H1 (cell line): Measurements from ENCODE around the gene FBXO2. TPM values are rescaled to one million over a fixed set of nuclear protein-coding genes. Genes with fewer than 3 reads are reported as not detected.

Experiments used
- CTCF ChIA-PET: fragments of 300-600 bp; sonication (Branson Sonifier 250); formaldehyde crosslinking; loops from one replicate; lab custom pipeline; 2021; ENCODE audit not compliant: partially characterized antibody; lab: Charles Lee
- POLR2A ChIA-PET: fragments of 300-600 bp; sonication (Branson Sonifier 250); formaldehyde crosslinking; loops from one replicate; lab custom pipeline; 2021; ENCODE audit warnings: inconsistent platforms; ENCODE audit not compliant: partially characterized antibody; lab: Charles Lee
- DNase-seq, 2 experiments: peaks; one replicate each; pipeline versions ENCODE4 v3.0.0 to v3.0.0-alpha.2; 2010 to 2022; ENCODE audit warnings: low spot score in 2 of 2, low read depth in 1 of 2, mixed read lengths in 1 of 2
- FAIRE-seq: peaks from 2 replicates; lab custom pipeline; 2011; peaks lifted over from hg19 to GRCh38; lab: Jason Lieb, UNC
- H2AFZ ChIP-seq: 2 replicates; pipeline ENCODE4 v1.8.1; 2012; ENCODE audit warnings: low read length, inconsistent platforms
- H2AK5ac ChIP-seq: 2 replicates; pipeline ENCODE4 v1.6.1; 2013; ENCODE audit warnings: low read depth, low read length
- H2BK120ac ChIP-seq: replicated peaks from 2 replicates; pipeline ENCODE3; 2013; ENCODE audit warnings: low read depth, low read length, inconsistent platforms
- H2BK12ac ChIP-seq: 2 replicates; pipeline ENCODE4 v1.6.1; 2013; ENCODE audit warnings: low read depth, low read length
- H2BK15ac ChIP-seq: 2 replicates; pipeline ENCODE4 v1.6.1; 2013; ENCODE audit warnings: low read length
- H2BK20ac ChIP-seq: 2 replicates; pipeline ENCODE4 v1.6.1; 2013; ENCODE audit warnings: low read length
- H2BK5ac ChIP-seq: 2 replicates; pipeline ENCODE4 v1.6.1; 2013; ENCODE audit warnings: low read depth, low read length
- H3K14ac ChIP-seq: 2 replicates; pipeline ENCODE4 v1.6.1; 2013; ENCODE audit warnings: inconsistent platforms; ENCODE audit not compliant: insufficient read length
- H3K18ac ChIP-seq: 2 replicates; pipeline ENCODE4 v1.6.1; 2013; ENCODE audit warnings: low read length; ENCODE audit errors: extremely low read depth
- H3K23ac ChIP-seq: 2 replicates; pipeline ENCODE4 v1.6.1; 2013; ENCODE audit warnings: inconsistent platforms; ENCODE audit not compliant: insufficient read length
- H3K23me2 ChIP-seq: 2 replicates; pipeline ENCODE4 v1.6.1; 2013; ENCODE audit warnings: low read depth, low read length
- H3K27ac ChIP-seq: 2 replicates; pipeline ENCODE4 v1.6.1; 2011; ENCODE audit warnings: low read depth, low read length, inconsistent platforms
- H3K27me3 ChIP-seq, 4 experiments: replicated peaks in 1 of 4; 1 replicate in 1 of 4; 2 replicates in 3 of 4; pipeline versions ENCODE4 v1.6.1 to v1.8.1; 2011 to 2013; ENCODE audit warnings: low read length in 3 of 4, mild to moderate bottlenecking in 3 of 4, inconsistent platforms in 2 of 4, mixed read lengths in 2 of 4, moderate library complexity in 1 of 4; ENCODE audit not compliant: control insufficient read depth in 3 of 4, insufficient read depth in 3 of 4; ENCODE audit errors: extremely low read depth in 1 of 4
- H3K36me3 ChIP-seq, 4 experiments: 2 replicates each; pipeline versions ENCODE4 v1.6.1 to v1.8.1; 2011 to 2013; ENCODE audit warnings: mild to moderate bottlenecking in 4 of 4, low read length in 3 of 4, moderate library complexity in 2 of 4, control low read depth in 1 of 4, inconsistent platforms in 1 of 4; ENCODE audit not compliant: insufficient read depth in 4 of 4, control insufficient read depth in 2 of 4
- H3K4ac ChIP-seq: replicated peaks from 2 replicates; pipeline ENCODE3; 2013; ENCODE audit warnings: low read length, low read depth, mixed read lengths, inconsistent platforms; ENCODE audit not compliant: insufficient read length
- H3K4me1 ChIP-seq, 4 experiments: replicated peaks in 1 of 4; 1 replicate in 1 of 4; 2 replicates in 3 of 4; pipeline versions ENCODE4 v1.6.1 to v1.8.1; 2011 to 2013; ENCODE audit warnings: low read length in 3 of 4, inconsistent platforms in 2 of 4, mixed read lengths in 1 of 4; ENCODE audit not compliant: insufficient read depth in 4 of 4, control insufficient read depth in 3 of 4
- H3K4me2 ChIP-seq, 2 experiments: 2 replicates each; pipeline versions ENCODE4 v1.6.1 to v1.8.1; 2011 to 2013; ENCODE audit warnings: low read depth in 2 of 2, low read length in 2 of 2, control low read depth in 1 of 2, inconsistent platforms in 1 of 2, mild to moderate bottlenecking in 1 of 2; ENCODE audit not compliant: insufficient read depth in 1 of 2
- H3K4me3 ChIP-seq, 4 experiments: fragments of 200-600, 300-600 bp in 1 of 4; sonication (generic), shearing (Covaris generic), sonication (Bioruptor Twin) in 1 of 4; 2 replicates each; pipeline versions ENCODE4 v1.5.1 to v1.8.1; 2011 to 2016; ENCODE audit warnings: low read length in 4 of 4, low read depth in 3 of 4, control low read depth in 2 of 4, inconsistent platforms in 2 of 4, mild to moderate bottlenecking in 2 of 4, mixed read lengths in 1 of 4, moderate library complexity in 1 of 4; ENCODE audit not compliant: insufficient read depth in 2 of 4; ENCODE audit errors: extremely low read depth in 1 of 4
- H3K56ac ChIP-seq: replicated peaks from 2 replicates; pipeline ENCODE3; 2013; ENCODE audit warnings: low read depth, mild to moderate bottlenecking, mixed read lengths, low read length, inconsistent platforms; ENCODE audit not compliant: insufficient read length
- H3K79me1 ChIP-seq: 2 replicates; pipeline ENCODE4 v1.6.1; 2013; ENCODE audit warnings: low read depth, low read length, control low read depth
- H3K79me2 ChIP-seq, 2 experiments: 2 replicates each; pipeline versions ENCODE4 v1.6.1 to v1.8.1; 2012 to 2013; ENCODE audit warnings: low read length in 2 of 2, mild to moderate bottlenecking in 2 of 2, inconsistent platforms in 1 of 2; ENCODE audit not compliant: insufficient read depth in 2 of 2, control insufficient read depth in 1 of 2
- H3K9ac ChIP-seq, 4 experiments: replicated peaks in 1 of 4; 1 replicate in 1 of 4; 2 replicates in 3 of 4; pipeline versions ENCODE4 v1.6.1 to v1.8.1; 2011 to 2013; ENCODE audit warnings: low read depth in 3 of 4, low read length in 3 of 4, control low read depth in 2 of 4, mild to moderate bottlenecking in 2 of 4, moderate library complexity in 2 of 4, inconsistent platforms in 1 of 4; ENCODE audit errors: extremely low read depth in 1 of 4
- H3K9me3 ChIP-seq, 2 experiments: 2 replicates each; pipeline versions ENCODE4 v1.6.1 to v1.8.1; 2012 to 2013; ENCODE audit warnings: mild to moderate bottlenecking in 2 of 2, moderate library complexity in 2 of 2, control low read depth in 1 of 2, inconsistent platforms in 1 of 2, low read depth in 1 of 2, low read length in 1 of 2, mixed read lengths in 1 of 2; ENCODE audit not compliant: insufficient read depth in 2 of 2
- H4K20me1 ChIP-seq, 2 experiments: replicated peaks in 1 of 2; 2 replicates each; pipeline versions ENCODE3 to v1.8.1; 2011 to 2013; ENCODE audit warnings: inconsistent platforms in 2 of 2, low read length in 2 of 2, mild to moderate bottlenecking in 1 of 2; ENCODE audit not compliant: insufficient read depth in 2 of 2, control insufficient read depth in 1 of 2
- H4K5ac ChIP-seq: 2 replicates; pipeline ENCODE4 v1.6.1; 2013; ENCODE audit warnings: low read length, low read depth, mixed read lengths, inconsistent platforms; ENCODE audit not compliant: insufficient read length
- H4K8ac ChIP-seq: 2 replicates; pipeline ENCODE4 v1.8.0; 2013; ENCODE audit warnings: mild to moderate bottlenecking, moderate library complexity, low read length, inconsistent platforms; ENCODE audit not compliant: insufficient read depth; ENCODE audit errors: extremely low read depth
- H4K91ac ChIP-seq: replicated peaks from 2 replicates; pipeline ENCODE3; 2013; ENCODE audit warnings: low read length, mixed read lengths, inconsistent platforms; ENCODE audit not compliant: insufficient read length
- CTBP2 ChIP-seq: IDR thresholded peaks from 2 replicates; pipeline ENCODE4 v1.7.0; 2011; ENCODE audit warnings: borderline replicate concordance, mild to moderate bottlenecking, moderate library complexity, mixed read lengths, low read length; ENCODE audit not compliant: insufficient read depth, insufficient read length
- HDAC2 ChIP-seq, 2 experiments: fragments of 300-600 bp in 1 of 2; sonication (generic) in 1 of 2; IDR thresholded peaks; 2 replicates each; pipeline ENCODE4 v1.6.1; 2011 to 2012; ENCODE audit warnings: low read depth in 2 of 2, low read length in 2 of 2, mild to moderate bottlenecking in 2 of 2, moderate library complexity in 2 of 2, borderline replicate concordance in 1 of 2, inconsistent platforms in 1 of 2
- PHF8 ChIP-seq: fragments of 200-600 bp; sonication (generic); conservative IDR thresholded peaks from 2 replicates; pipeline ENCODE4 v1.7.1; 2012; ENCODE audit warnings: low read depth, mild to moderate bottlenecking, inconsistent platforms, low read length, moderate library complexity
- POU5F1 ChIP-seq: IDR thresholded peaks from 2 replicates; pipeline ENCODE4 v1.6.1; 2011; ENCODE audit warnings: low read depth, mild to moderate bottlenecking, low read length, moderate library complexity
- SP1 ChIP-seq: IDR thresholded peaks from 2 replicates; pipeline ENCODE4 v1.6.1; 2011; ENCODE audit warnings: low read depth, low read length
- USF2 ChIP-seq: IDR thresholded peaks from 2 replicates; pipeline ENCODE4 v1.6.1; 2011; ENCODE audit warnings: low read length, improper control_type of control experiment
- WGBS, 2 experiments: shearing (Covaris generic) in 1 of 2; methylation state at CpG; one replicate each; pipeline versions ENCODE4 v1.1.6 to v1.1.7; 2013 to 2015; ENCODE audit warnings: low lambda C conversion rate in 2 of 2, mixed read lengths in 2 of 2, inconsistent platforms in 1 of 2, low coverage in 1 of 2, missing lambda C conversion rate in 1 of 2; ENCODE audit not compliant: insufficient replicate concordance in 2 of 2, insufficient coverage in 1 of 2, insufficient read length in 1 of 2; ENCODE audit errors: extremely low coverage in 1 of 2, missing lambda C conversion rate in 1 of 2; 5-methylcytosine and 5-hydroxymethylcytosine counted together
- polyA plus RNA-seq, 7 experiments: library from polyadenylated mRNA; depleted of rRNA in 3 of 7; stranded (reverse) in 5 of 7; unstranded in 2 of 7; fragments of >200 nt in 5 of 7; fragments of 200-250 nt in 2 of 7; gene quantifications; 1 replicate in 5 of 7; 2 replicates in 1 of 7; 4 replicates in 1 of 7; pipeline versions ENCODE4 v1.2.1 to v1.2.3, GENCODE V29; 2011 to 2013; ENCODE audit warnings: missing spikeins in 2 of 7, mixed read lengths in 2 of 7
- total RNA-seq: library from RNA; stranded (reverse); fragmentation: NEBNext Ultra II Directional; extraction: Animal tissue kit (Norgen Biotek cat#: 25700); gene quantifications from 2 replicates; pipeline ENCODE4 v1.2.1, GENCODE V29; 2021

FBXO2 gene
- total and polyA plus RNA-seq, 2 of the 8 experiments (the other 6 are each of a cell fraction or from before 2014, with no cell fraction given), result 51.3 to 57.9 TPM

- Histone ChIP-seq H3K56ac (no peak overlapping the region), H4K91ac (peak overlapping the region; percentile 72), H3K27ac (no peak overlapping the region), H3K79me1 (peaks cover 3% of the 10 kb centered on the region), H3K18ac (peak overlapping the region; percentile 85; the same call in 1 of the 2 replicates), H3K9me3 (no peaks in the 10 kb centered on the region), H3K4me3 (peak overlapping the region in 1 of 4 experiments; percentile 43; a peak in 2 of 8 replicates), H4K5ac (no peak overlapping the region), H3K4ac (no peak overlapping the region), H3K23me2 (peaks cover 10% of the 10 kb centered on the region; the same call in 1 of the 2 replicates), H4K20me1 (peaks cover 3 to 15% of the 10 kb centered on the region in 2 experiments), H3K79me2 (peaks cover 0 to 7% of the 10 kb centered on the region in 2 experiments; a peak in 1 of 4 replicates), H2BK5ac (no peak overlapping the region), H2BK20ac (no peak overlapping the region), H4K8ac (no peak overlapping the region), H2BK12ac (0 out of 2 replicates have a peak overlapping the region, but pooled peaks have one; percentile 35), H2BK120ac (no peak overlapping the region), H2BK15ac (peak overlapping the region; percentile 53; the same call in 1 of the 2 replicates), H3K4me2 (peak overlapping the region; percentile 2 to 64; a peak in 3 of 4 replicates), H2AFZ (no peak overlapping the region), H3K27me3 (peaks cover 0 to 4% (median 2%) of the 10 kb centered on the region in 4 experiments; a peak in 2 of 7 replicates), H3K9ac (no peak overlapping the region), H3K4me1 (peaks cover 6 to 41% (median 36%) of the 10 kb centered on the region in 4 experiments), H2AK5ac (no peak overlapping the region), H3K36me3 (no peaks in the 10 kb centered on the region; a peak in 1 of 8 replicates), H3K23ac (no peak overlapping the region), H3K14ac (no peak overlapping the region)
- FAIRE-seq, result no peak
- CTCF ChIA-PET, result interaction anchor here (0.6 to 4.4 kb wide), 15 partner anchors 9 to 787 kb away, joined by 3 to 25 read pairs (median 5); partner anchors contain the start of genes FBXO6 and MAD2L2
- WGBS, 2 experiments, result 87% methylated on average over 4 of the region's 4 CpGs; no CpG with 5 or more reads in 1 of the 2 experiments
- no peak for DNase-seq
- POLR2A ChIA-PET, result interaction anchor here (0.8 to 3.1 kb wide), 9 partner anchors 9 to 79 kb away, joined by 3 to 14 read pairs (median 3); partner anchors contain the start of gene FBXO6
- TF ChIP-seq CTBP2, result no peak
- TF ChIP-seq SP1, result no peak
- no peak for TF ChIP-seq USF2
- TF ChIP-seq PHF8, result no peak
- TF ChIP-seq HDAC2 (IDR thresholded peaks at IDR 0.05; ENCODE audit: borderline replicate concordance in 1 of 2, low read depth in 2 of 2, low read length in 2 of 2), result no peak
- TF ChIP-seq POU5F1, result no peak
Measured at GRCh38 chr1:11651017-11651416, 3.2 kb downstream of the FBXO2 start.
